GM23338 (cell line): ENCODE data around the gene DSG1.
"Not testable (repeated sequence)": the region's sequence is repeated elsewhere in the genome, so short reads cannot be mapped to it uniquely, and the experiment has no call there.

Experiments used
- ETS1 ChIP-seq: IDR thresholded peaks from 2 replicates; pipeline ENCODE4 v1.6.1; 2016; ENCODE audit warnings: antibody characterized with exemption
- EZH2 ChIP-seq: fragments of 200-600 bp; sonication (generic); IDR thresholded peaks from one replicate; pipeline ENCODE4 v1.8.0; 2017; ENCODE audit warnings: antibody characterized with exemption, mild to moderate bottlenecking, low read depth; ENCODE audit not compliant: unreplicated experiment
- EZH2phosphoT487 ChIP-seq: fragments of 200-600 bp; sonication (generic); IDR thresholded peaks from one replicate; pipeline ENCODE4 v1.8.1; 2018; ENCODE audit warnings: antibody characterized with exemption; ENCODE audit not compliant: unreplicated experiment
- NANOG ChIP-seq: IDR thresholded peaks from 2 replicates; pipeline ENCODE4 v1.6.1; 2016; ENCODE audit warnings: antibody characterized with exemption, borderline replicate concordance
- POLR2AphosphoS5 ChIP-seq: IDR thresholded peaks from 2 replicates; pipeline ENCODE4 v1.6.1; 2016; ENCODE audit warnings: antibody characterized with exemption, low read depth
- TF ChIP-seq, protein P1 (sequence below), 2 experiments: fragments of 200-600 bp in 1 of 2; sonication (generic) in 1 of 2; conservative IDR thresholded peaks; 2 replicates each; pipeline versions ENCODE4 v1.5.1 to v1.6.1; 2016 to 2017; ENCODE audit warnings: antibody characterized with exemption in 2 of 2, low read depth in 2 of 2, mild to moderate bottlenecking in 2 of 2, moderate library complexity in 1 of 2

- TF ChIP-seq, protein P1, sequence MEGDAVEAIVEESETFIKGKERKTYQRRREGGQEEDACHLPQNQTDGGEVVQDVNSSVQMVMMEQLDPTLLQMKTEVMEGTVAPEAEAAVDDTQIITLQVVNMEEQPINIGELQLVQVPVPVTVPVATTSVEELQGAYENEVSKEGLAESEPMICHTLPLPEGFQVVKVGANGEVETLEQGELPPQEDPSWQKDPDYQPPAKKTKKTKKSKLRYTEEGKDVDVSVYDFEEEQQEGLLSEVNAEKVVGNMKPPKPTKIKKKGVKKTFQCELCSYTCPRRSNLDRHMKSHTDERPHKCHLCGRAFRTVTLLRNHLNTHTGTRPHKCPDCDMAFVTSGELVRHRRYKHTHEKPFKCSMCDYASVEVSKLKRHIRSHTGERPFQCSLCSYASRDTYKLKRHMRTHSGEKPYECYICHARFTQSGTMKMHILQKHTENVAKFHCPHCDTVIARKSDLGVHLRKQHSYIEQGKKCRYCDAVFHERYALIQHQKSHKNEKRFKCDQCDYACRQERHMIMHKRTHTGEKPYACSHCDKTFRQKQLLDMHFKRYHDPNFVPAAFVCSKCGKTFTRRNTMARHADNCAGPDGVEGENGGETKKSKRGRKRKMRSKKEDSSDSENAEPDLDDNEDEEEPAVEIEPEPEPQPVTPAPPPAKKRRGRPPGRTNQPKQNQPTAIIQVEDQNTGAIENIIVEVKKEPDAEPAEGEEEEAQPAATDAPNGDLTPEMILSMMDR (conservative IDR thresholded peaks at IDR 0.05; ENCODE audit: low read depth in 2 of 2), result not testable (repeated sequence)
- not testable (repeated sequence) for TF ChIP-seq ETS1, NANOG, POLR2AphosphoS5, EZH2phosphoT487, EZH2
Observed at GRCh38 chr18:31289446-31289845, 28.5 kb upstream of the DSG1 start.
